NCI-H1417 (cell line): ENCODE results near the gene FSIP1.

Experiments used
- DNase-seq, 3 experiments: peaks; one replicate each; lab custom pipeline; 2025; lab: John Stamatoyannopoulos, UW

Gene FSIP1

DNA sequence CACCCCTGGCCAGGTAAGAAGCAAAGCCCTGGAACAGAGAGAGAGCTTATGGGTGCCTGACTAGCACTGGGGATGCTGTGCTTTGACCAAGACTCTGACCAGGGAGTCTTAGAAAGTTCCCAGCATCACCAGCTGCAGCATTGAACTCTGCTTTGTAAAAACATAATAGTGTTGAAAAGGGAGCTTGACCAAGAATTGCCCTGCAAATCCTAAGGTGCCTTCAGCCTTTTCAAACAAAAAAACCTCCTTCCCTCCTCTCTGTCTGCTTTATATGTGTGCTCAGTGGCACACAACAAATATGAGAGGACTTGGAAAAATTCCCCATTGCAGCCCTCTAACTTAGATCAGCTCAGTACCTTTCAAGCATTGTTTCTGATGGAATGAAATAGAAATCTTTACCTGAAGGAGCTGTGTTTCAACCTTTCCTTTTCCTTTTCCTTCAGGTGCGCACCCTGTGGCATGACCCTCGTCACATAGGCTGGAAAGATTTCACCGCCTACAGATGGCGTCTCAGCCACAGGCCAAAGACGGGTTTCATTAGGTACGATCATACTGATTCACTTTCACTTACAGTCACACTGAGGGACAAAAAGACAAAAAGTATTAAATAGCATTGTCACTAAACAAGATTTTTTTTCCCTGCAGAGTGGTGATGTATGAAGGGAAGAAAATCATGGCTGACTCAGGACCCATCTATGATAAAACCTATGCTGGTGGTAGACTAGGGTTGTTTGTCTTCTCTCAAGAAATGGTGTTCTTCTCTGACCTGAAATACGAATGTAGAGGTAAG is 188.8 kb downstream of the FSIP1 start:
- DNase-seq, result no peak

DNA sequence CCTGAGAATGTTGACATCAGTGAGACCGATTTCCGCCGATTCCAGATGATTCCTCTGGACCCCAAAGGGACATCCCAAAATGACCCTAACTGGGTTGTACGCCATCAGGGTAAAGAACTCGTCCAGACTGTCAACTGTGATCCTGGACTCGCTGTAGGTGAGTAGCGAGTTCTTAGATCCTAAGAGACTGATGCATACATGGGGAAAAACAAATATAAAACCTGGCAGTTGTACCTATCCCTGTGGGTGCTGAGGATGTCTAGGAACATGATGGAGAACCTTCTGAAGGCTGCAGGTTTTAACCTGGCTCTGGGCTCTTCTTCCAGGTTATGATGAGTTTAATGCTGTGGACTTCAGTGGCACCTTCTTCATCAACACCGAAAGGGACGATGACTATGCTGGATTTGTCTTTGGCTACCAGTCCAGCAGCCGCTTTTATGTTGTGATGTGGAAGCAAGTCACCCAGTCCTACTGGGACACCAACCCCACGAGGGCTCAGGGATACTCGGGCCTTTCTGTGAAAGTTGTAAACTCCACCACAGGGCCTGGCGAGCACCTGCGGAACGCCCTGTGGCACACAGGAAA is 189.5 kb downstream of the FSIP1 start:
- DNase-seq, result no peak

DNA sequence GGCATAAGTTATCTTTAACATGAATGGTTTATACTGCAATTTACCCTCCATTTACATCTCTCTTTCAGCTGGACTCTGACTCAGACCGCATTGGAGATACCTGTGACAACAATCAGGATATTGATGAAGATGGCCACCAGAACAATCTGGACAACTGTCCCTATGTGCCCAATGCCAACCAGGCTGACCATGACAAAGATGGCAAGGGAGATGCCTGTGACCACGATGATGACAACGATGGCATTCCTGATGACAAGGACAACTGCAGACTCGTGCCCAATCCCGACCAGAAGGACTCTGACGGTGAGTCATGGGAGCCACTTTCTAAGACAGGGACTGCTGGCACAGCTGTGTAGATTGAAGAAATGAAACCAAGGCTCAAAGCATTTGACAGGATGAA is 190.1 kb downstream of the FSIP1 start:
- no peak for DNase-seq

DNA sequence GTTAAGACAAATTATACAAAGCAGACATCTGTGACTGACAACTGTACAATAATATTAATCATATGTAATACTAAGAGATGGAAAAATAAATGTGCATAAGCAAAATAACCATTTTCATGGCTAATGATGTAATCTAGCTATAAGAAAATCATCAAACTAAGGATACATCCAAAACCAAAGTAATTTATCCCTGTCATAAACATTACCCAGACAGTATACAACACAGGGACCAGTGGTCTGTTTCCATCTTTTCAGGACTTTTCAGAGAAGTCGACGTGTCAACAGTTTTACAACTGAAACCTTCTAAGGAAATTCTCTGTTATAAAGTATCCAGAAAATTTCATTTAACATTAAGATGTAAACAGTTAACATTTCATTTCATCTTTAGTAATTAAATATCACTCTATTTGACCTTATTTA is 190.7 kb downstream of the FSIP1 start:
- no peak for DNase-seq

DNA sequence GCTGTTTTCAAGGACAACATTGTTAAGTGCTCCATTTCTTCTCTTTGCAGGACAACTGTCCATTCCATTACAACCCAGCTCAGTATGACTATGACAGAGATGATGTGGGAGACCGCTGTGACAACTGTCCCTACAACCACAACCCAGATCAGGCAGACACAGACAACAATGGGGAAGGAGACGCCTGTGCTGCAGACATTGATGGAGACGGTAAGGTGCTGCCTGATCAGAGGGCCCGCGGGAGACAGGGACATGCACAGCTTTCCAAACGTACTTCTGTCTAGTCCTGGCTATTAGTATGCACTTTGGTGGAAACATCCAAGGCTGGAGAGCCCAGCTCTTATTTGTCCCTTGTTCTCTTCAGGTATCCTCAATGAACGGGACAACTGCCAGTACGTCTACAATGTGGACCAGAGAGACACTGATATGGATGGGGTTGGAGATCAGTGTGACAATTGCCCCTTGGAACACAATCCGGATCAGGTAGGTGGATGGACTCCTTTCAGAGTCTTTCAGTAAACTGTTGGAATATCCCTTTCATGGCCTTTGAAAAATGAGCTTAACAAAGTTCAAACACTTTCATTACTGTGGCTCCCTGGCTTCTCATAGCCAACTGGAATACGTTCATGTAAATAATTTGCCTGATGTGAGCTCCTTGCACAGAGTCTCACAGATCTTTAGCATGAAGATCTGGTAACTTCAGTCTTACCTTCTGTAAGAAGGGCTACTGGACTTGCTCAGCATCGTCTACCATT is 191.3 kb downstream of the FSIP1 start:
- DNase-seq, result no peak

DNA sequence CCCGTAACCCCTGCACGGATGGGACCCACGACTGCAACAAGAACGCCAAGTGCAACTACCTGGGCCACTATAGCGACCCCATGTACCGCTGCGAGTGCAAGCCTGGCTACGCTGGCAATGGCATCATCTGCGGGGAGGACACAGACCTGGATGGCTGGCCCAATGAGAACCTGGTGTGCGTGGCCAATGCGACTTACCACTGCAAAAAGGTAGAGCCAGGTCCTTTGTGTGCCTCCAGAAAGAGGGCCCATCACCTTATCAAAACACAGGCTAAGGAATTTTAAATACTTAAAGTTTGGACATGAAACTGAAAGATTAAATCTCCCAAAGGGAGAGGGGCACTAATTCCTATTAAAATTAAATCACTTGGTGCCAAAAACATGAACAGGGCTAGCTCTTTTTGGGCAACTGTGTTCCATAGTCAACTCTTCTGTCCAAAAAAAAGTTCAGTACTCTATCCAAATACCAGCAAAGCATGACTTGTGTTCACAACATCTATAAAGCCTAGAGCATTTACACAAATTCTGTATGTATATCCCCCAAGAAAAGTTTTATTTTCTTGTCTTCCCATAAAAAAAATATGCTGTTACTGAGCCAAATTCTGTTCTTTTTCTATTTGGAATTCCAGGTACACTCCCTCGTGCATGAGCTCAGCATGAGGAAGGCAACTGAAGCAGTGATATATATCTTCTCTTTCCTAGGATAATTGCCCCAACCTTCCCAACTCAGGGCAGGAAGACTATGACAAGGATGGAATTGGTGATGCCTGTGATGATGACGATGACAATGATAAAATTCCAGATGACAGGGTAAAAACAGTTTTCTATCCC is 192.6 kb downstream of the FSIP1 start:
- DNase-seq, result no peak

DNA sequence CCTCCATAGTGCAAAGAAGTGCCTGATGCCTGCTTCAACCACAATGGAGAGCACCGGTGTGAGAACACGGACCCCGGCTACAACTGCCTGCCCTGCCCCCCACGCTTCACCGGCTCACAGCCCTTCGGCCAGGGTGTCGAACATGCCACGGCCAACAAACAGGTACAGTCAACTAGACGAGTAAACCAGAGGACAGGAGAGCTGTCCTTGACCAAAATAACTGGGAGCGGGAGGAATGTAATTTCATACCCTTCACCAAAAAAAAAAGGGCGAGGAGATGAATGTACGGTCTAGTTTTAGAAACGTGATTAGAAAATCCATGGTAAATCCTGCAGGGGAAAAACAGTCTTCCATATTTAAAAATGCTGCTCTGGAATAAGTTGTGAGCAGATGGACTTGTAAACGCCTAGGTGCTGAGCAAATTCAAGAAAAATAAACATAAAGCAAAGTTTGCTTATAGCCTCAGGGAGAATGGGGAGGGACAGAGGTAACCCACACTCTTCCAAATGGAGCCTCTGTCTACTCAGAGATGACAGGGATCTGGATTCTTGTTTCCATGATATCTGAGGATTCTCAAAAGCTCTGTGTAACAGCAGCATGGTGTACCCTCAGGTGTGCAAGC is 193.3 kb downstream of the FSIP1 start:
- DNase-seq, result no peak

DNA sequence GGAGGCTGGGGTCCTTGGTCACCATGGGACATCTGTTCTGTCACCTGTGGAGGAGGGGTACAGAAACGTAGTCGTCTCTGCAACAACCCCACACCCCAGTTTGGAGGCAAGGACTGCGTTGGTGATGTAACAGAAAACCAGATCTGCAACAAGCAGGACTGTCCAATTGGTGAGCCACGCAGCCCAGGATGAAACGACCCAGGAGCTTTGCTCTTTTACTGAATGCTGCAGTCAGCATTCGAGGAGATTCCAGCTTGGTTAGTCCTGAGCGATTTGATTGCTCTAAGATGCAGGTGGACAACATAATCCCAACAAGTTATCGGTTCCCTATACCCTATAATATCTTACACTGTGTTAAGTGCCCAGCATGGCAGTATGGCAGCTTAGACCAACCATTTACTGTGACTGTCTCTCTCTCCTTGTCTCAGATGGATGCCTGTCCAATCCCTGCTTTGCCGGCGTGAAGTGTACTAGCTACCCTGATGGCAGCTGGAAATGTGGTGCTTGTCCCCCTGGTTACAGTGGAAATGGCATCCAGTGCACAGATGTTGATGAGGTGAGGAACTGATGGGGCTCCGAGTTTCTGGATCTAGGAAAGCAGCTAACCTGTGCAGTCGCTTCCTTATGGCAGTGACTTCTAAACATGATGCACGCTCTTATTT is 194.0 kb downstream of the FSIP1 start:
- DNase-seq, result no peak

DNA sequence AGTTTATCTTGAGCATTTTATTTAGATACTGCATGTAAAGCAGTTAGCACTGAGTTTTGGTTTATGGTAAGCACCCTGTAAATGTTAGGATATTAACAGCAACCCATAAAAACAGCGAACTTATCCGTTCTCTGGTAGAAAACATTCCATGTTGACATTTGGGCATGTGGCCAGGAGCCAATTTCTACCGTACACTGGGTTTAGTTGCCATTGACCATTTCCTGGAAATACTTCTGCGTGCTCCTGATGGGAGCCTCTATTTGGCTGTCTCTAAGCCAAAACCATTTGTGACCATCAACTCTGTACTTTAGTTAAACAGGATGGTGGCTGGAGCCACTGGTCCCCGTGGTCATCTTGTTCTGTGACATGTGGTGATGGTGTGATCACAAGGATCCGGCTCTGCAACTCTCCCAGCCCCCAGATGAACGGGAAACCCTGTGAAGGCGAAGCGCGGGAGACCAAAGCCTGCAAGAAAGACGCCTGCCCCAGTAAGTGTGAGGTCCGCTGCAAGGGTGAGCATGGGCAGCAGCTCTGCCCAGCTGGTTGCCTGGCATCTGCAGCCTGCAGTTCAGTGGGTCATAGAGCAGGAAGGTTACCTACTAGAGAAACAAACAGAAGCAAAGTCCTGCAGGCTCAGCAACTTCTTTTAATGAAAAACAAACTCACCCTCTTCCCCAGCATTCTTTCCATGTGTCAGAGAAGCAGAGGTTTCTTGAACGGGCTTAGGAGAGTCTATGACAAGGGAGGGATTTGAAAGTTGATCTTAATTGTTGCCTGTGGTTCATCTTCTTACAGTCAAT is 194.7 kb downstream of the FSIP1 start:
- no peak for DNase-seq

DNA sequence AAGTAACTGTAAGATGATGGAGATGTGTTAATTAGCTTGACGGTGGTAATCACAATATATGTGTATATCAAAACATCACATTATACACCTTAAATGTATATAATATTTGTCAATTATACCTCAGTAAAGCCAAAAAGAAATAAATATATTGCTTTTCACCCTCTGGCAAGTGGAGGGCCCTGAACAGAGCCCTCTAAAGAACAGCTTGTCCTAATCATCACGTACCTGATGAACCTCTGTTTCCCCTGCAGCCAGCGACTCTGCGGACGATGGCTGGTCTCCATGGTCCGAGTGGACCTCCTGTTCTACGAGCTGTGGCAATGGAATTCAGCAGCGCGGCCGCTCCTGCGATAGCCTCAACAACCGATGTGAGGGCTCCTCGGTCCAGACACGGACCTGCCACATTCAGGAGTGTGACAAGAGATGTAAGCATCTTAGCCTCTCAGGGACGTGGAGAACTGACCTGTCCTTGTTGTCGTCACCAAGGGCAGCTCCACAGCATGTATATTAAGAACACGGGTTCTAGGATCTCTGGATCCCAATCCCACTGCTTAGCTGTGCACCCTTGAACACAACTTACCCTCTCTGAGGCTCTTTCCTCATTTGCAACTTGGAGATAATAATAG is 195.4 kb downstream of the FSIP1 start:
- no peak for DNase-seq

DNA sequence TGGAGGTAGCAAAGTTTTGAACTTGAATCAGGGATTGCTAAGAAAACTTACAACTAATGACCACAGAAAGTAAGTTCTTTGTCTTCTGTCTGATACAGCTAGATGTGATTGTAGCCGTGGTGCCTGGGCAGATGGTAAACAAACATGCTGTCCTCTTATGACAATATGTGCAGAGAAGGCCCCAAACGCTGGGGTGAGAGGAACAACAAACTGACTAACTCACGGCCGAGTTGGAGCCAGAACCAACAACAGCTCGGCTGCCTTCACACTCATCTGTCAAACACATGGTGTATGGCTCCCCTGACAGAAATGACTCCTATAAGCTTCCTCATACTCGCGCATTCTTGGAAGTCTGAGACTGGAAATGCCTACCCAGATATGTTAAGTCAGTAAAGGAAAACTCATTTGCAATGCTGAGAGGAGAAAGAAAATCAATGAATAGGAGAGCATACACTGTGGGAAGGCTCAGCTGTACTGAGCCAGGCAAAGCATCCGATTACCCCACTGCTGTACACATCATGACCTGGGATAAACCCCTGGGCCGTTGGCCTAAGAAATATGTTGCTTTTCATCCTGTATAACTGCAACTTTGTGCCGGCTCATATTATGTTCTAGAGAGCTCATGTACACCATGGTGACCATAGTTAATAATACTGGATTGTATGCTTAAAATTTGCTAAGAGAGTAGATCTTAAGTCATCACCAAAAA is 196.1 kb downstream of the FSIP1 start:
- no peak for DNase-seq

DNA sequence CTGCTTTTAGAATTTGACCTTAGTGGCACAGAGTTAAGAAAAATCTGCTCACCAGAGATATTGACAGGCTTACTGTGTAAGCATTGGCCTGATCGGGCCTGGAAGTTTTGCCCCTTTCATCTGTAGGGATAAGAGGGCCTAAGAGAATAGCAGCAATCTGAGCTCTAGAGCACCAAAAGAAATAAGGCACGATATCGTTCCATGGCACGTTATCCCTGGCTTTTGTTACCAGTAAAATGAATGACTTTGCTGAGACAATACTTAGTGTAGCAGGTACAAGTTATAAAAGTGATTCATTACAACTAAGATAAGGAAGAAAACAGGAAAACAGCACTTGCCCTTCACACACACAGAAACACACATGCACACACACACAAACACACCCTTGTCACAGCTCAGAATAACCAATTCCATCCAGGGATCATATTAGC is 196.8 kb downstream of the FSIP1 start:
- no peak for DNase-seq

DNA sequence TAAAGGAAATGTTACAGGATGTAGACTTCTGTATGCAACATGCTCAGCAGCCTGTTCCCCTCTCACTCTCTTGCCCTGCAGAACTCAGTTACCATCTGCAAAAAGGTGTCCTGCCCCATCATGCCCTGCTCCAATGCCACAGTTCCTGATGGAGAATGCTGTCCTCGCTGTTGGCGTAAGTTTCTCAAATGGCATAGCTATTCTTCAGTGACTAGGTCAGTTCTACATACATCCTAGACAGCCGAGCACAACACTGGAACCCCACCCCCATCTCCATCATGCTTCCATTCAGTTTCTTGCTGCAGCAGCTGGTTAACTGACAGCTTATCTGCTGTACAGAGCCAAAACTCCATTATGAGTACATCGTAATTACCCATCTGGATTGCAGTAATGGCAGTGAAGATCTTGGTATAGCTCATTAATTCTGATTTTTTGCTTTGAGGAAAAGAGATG is 197.2 kb downstream of the FSIP1 start:
- no peak for DNase-seq

DNA sequence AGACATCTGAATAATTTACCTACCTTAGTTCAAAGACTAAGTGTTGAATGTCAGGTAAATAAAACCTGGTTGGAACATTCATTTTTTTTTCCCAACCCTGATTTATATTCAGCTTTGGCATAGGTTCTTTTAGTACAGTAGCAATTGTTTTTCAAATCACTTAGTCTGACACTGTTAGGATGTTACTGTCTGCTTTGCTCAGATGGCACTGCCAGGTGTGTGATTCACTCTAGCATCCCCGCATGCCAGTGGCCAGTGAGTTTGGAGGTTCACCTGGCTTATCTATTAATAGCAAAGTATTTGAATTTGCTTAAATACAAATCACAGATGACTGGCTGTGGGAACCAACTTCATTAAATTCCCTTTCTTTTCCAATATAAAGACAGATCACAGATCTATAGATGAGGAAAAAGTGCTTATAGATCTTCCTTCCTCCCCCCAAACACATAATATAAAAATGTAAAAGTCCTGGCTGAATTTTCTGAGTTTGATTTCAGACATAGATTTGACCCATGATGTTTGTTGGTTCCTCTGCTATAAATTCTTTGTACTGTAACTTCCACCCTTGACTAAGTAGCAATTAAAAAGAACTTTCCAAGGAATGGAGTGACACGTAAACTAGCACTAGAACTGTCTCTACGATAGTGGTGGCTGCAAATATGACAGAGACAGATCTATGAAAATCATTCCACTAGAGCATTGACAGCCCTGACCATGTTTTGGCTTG is 197.8 kb downstream of the FSIP1 start:
- no peak for DNase-seq

DNA sequence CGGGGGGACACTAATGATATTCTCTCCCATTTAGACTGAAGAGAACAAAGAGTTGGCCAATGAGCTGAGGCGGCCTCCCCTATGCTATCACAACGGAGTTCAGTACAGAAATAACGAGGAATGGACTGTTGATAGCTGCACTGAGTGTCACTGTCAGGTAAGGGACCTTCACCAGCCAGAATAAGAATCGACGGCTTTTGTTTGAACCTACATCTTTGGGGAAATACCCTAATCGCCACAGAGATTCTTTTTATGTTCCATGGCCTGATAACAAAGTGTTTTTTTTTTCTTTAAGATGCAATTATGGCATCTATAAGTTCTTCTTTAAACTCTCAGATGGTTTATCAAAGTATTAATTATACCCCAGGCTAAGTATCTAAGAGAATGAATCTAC is 198.4 kb downstream of the FSIP1 start:
- DNase-seq, result no peak

DNA sequence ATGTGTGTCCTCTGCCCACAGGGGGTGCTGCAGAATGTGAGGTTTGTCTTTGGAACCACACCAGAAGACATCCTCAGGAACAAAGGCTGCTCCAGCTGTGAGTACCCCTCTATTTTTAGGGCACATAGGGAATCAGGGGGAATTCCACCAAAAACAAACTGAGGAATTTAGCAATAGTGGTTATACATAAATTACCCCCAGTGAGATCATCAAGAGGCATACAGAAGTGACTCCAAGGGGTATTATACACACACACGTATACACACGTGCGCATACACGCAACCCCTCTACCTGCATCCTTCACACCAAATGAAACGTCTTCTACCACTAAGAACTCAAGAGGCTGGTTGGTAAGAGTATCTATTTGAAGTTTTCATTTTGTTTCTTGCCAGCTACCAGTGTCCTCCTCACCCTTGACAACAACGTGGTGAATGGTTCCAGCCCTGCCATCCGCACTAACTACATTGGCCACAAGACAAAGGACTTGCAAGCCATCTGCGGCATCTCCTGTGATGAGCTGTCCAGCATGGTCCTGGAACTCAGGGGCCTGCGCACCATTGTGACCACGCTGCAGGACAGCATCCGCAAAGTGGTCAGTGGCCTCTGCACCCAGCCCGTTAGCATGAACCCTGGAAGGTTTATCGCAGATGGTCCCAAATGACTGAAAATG is 198.9 kb downstream of the FSIP1 start:
- no peak for DNase-seq

DNA sequence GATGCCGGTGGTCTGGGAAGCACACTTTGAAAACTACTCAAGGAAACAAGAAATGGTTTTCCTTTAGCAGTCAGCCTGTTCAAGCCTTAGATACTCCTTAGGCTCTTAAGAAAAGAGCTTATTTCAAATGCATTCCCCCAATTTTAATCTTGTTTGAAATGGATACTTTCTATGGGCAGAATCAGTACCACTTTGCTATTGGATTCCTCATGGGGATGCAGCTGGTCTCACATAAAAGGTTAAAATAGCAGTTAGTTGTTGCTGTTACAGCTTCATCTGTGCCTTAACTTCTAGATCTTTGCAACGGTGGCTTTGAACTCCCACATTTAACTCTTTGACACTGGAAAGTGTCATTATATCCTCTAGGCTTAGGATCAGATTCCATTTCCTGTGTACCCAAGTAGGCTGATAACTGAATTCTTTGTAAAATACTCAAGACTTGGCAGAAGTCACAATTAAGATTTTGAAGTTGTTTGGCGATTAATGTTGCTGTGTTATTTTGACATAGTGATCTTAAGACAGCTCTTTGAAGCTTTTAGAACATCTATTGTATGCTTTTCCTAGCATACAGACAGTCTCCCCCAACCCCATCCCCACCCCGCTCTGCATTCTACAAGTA is 199.6 kb downstream of the FSIP1 start:
- no peak for DNase-seq
